GOT3 (cell line): ENCODE results near the gene IRS2.

ENCODE experiments used
- DNase-seq: peaks from one replicate; lab custom pipeline; 2025; ENCODE audit warnings: mixed read lengths; lab: John Stamatoyannopoulos, UW

The IRS2 gene

DNA sequence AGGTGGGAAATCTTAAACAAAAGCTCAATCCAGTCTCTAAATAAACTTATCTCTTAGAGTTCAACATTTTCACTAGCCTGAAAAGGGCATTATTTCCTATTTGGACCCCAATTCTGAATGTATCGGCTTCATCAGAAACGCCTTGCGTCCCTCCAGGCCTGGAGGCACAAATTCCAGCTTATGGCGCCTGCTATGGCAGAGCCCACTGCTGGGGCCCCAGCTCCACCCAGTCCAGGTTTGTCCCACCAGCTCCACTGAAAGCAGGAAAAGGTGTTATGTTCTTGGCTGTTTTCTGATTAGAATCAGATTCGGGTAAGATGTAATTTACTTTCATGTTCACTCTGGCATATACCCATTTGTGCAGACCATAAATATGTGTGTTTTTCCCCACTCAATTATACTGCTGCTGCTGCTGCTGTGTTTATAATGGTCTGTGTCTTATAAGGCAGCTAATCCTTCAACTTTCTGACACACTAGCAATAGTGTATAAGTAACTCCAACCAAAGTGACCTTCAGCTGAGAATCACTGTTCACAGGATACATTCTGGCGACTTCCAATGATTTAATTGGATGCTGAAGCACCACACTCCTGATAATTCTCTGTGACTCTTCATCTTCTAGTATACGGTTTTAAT is 6.4 kb downstream of the IRS2 start:
- no peak for DNase-seq

DNA sequence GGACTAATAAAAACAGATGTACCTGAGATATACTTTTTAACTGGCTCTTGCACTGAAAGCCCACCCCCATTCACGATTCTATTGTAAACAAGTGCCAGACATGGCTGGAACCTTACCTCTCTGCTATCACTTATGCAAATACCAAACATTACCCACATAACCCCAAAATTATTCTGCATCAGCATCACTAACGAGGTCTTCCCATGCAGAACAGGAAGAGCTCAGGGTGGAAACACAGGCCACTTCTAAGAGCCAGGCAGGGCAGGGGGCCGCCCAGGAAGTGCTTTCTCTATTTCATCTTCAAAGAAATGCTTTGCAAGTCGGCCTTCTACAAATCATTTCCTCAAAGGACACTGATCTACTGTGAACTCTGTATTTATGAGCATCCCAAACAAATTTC is 7.3 kb downstream of the IRS2 start:
- no peak for DNase-seq

DNA sequence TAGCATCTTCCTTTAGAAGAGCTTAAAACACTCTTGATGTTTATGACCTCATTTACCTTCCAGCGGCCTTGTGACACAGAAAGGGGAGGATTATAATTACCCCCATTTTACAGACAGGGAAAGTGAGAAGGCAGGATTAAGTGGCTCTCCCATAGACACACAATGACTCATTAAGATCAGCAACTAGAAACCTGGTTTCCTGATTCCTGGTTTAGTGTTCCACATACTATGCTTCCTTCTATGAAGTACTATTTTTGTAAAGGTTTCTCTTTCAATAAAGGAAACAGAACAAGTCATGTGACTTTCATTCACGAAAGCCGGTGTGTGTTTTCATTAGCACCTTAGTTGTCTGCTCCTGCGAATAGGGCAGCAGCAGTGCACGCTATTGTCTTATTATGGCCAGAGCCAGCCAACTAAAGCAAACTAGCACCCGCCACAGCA is 8.3 kb downstream of the IRS2 start:
- DNase-seq, result no peak

DNA sequence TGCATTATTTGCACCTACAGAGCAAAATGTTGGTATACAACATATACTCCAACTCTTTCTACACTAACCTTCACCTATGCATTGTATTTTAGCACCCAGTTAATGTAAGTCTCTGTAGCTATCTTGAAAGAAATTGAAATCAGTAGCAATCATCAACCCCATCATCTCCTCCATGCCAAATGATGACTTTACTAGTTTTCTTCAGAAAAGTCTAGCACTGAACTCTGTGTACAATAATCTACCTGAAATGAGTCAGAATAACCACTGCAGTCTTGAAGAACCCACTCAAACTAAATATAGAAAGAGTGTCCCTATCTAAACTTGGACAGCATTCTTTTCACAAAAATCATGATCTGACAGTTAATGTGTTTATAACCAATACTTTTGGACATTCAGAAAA is 9.8 kb downstream of the IRS2 start:
- no peak for DNase-seq

DNA sequence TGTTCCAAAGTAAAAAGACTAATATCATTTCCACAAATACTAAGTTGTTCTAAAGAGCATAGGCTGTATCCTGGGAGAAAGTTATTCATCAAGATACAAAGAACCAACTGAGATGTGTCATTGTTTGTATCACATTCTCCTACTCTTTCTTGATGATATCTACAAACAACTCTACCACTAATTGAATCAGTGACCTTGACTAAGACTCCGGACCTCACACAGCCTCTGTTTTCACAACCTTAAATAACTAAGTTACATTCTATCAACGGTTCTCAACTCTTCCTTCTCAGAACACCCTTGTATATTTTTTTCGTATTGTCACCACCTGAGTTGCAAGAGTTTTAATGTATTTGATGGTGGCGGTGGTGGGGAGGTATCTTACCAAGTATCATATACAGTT is 12.6 kb downstream of the IRS2 start:
- no peak for DNase-seq

DNA sequence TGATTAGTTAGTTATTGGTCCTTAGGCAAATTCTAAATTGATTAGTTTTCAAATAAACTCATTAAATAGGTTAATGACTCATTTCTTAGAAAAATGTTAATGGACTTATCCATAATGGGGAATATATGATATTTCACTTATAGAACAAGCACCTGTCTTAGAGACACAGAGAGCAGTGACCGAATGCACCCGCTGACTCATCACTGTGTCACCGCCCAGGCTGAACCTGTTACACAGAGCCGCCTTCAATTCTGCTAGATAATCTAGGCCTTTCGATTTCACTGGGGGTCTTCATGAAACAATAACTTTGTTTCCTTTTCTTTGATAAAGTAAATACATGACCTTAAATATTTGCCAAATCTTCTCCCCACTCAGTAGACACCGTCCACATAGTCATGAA is 13.1 kb downstream of the IRS2 start:
- no peak for DNase-seq

DNA sequence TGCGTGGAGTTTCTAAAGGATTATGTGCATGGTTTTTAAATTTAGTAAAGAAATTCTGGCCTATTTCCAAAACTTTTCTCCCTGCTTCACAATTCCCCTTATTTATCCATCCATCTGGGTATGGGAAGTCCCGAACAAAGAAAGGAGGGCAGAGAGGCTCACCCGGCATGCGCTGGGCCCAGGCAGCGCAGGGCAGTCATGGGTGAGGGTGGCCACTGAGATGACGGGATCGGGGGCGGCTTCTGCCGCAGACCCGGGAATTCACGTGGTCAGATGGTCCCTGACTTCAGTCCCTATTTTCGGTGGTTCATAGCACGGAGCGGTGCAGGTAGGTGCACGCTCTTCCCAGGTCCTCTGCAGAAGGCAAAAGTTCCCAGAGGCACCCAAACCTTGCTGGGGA is 14.5 kb downstream of the IRS2 start:
- no peak for DNase-seq

DNA sequence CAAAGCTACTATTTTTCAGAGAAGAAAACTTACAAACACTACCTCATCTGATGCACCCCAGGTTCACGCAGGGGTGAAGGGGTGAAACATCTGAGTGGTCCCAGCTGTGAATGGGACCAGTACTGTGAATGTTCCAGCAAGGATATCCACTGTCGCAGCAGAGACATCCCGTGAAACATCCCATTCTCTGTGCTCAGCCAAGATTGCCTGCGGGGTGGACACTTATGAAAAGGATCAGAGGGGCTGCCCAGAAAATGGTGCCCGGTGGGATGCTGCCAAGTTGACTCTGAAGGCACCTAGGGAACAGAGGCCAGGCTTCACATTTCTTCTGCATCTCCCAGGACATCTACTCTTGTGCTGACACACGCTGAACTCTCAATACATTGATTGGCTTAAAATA is 15.9 kb downstream of the IRS2 start:
- no peak for DNase-seq

DNA sequence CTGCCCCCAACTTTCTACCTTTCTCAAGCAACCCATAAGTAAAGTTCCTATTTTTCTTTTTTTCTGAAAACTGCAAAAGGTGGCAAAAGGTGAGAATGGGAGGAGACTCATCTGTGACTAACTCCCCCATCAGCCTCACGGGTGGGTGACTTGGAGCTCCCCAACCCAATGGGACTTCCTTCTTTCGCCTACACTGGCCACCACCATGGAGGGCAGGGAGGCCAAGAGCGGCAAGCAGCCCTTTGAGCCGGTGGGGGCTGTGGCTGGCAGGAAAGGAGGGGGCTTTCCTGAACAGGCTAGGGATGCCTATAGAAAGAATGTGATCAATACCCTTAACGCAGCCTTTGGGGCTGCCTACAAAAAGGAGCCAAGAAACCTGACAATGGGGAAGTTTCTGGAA is 16.5 kb downstream of the IRS2 start:
- no peak for DNase-seq

DNA sequence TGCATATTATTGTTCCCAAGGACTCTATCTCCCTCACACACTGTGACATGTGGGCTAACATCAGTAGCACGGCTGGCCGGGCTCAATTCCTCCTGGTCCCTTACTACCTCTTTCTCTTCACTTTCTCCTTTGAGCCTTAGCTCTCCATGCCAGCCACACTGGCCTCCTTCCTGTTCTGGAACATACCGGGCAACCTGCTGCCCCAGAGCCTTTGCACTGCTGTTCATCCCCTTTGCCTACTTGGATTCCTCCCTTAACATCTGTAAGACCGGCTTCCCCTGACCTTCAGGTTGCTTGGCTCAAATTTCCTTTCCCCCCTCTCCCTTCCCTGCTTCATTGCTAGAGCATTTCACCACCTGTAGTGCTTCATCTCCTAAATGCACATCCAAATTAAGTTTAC is 17.1 kb downstream of the IRS2 start:
- no peak for DNase-seq

DNA sequence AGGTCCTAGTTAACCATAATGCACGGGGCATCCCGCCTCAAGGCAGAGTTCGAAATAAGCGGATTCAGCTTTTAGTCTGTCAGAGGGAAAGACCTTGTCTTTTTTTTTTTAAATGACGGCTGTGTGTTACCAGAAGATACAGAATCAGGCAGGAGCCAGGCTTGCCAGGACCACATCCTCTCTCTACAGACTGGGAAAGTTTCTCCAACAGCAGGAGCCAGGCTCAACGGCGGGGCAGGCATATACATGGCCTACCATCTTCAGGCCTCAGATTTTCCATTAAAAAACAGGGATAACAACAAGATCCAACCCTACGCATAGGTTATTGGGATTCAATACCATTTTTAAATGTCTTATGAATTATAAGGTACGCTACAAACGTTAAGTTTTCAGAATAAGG is 17.8 kb downstream of the IRS2 start:
- no peak for DNase-seq

DNA sequence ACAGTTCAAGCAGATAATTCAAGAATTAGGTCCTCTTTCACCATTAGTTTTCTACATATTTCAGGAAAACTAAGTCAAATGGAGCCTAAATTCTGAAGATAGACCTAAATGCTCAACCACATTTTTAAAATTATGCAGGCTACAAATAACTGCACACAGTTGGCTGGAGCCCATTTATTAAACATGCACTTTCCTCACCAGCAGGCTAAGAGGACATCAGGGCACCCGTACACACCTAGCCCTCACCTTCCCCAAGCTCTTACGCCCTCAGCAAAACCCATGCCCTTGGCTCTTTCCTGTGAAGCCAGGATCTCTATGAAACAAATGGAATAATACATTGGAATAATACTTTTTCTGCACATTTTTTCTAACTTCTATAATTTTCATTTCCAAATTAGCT is 18.2 kb downstream of the IRS2 start:
- DNase-seq, result no peak

DNA sequence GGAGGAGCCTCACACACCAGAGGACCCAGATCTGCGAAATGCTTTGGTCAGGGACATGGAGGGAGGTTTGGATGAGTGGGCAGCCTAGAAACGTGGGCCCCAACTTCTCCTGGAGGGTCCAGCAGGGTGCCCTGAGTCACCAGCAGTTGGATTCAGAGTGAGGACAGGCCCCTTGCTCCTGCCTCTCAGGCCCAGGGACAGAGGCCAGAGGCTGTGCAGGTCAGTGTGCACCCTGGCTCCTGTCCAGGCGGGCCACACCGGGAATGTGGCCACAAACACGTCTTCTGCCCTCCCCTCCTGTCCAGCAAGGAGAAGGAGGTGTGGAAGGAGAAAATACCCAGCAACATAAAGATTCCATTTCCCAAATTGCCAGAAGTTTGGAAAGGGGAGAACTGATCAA is 19.4 kb downstream of the IRS2 start:
- DNase-seq, result no peak

DNA sequence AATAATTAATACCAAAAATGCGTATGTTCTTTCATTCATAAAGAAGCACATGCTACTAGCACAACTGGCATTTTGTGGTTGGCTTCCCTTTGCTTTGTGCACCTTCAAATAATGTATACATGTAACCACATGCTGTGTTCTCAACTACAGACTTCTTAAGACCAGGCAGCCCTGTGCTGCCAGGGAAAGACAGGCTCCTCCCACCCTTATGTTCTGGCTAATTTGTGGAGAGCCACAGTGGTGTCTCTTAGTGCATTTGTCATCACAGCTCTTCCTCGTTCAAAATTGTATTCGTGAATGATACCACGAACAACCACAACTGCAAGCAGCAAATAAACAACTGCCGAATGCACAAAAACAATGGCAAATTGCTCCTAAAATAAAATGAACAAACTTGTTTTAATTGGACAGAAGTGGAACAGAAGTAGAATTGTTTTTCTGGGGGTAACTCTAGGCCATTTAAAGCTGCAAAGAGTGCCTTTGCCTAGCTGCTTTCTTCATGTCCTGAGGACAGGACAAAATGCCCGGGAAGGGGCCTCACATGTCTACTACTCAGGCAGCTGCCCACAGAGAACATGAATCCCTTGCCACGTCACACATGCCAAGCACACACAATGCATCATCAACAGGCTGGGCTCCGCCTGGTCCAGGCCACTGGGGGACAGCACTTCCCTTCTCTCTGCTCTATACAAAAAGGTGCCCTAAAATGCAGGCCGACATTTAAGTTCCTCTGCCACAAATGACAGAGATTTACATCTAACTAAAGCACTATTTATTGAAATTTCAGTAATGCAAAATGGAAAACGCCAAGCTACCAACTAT is 21.7 kb downstream of the IRS2 start:
- DNase-seq, result no peak

DNA sequence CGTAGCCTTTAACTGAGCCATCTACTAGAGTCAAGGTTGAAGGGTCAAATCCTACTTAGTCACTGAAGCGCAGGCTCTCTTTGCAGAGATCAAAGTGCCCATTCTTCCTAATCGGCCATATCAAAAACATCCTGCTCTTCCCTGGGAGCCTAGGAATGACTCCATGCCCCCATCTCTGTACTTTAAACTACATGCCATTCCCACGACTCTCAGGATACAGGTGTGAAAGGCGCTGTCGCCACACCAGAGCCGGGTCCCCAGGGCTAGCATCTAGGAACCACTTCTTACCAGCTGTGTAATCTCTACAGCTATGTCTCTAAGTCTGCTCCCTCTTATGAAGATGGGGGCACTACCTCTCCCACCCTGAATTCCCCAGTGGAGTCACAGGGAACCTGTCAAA is 22.3 kb downstream of the IRS2 start:
- no peak for DNase-seq

DNA sequence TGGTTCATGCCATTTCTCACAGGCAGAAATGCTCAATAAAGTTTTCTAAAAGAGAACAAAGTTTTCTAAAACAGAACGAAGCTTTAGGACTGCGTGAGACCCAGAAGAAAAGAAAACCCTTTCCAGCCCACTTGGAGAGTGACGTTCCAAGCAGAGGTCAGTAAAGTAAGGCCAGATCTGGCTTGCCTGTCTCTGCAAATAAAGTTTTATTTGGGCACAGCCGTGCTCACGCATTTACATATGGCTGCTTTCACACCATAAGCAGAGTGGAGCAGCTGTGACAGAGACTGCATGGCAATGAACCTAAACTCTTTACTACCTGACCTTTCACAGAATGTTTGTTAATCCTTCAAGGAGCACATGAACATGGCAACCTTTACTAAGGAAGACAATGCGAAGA is 23.6 kb downstream of the IRS2 start:
- no peak for DNase-seq

DNA sequence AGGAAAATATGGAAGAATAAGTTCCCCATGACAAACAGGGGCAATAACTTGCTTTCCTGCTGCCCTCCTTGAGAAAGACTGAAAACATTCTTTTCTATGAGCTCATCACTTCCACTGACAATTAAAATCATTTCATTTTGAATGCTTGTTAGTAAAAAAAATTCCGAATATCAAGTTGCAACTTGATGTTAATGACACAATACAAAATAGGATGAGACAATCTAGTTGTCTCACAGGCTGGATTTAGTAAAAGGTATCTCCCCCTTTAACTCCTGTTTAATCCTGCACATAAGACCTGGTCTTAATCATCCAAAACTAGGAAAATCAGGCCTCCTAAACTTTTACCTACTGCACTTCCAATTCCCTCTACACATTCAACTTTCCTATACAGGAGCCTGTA is 24.7 kb downstream of the IRS2 start:
- DNase-seq, result no peak

DNA sequence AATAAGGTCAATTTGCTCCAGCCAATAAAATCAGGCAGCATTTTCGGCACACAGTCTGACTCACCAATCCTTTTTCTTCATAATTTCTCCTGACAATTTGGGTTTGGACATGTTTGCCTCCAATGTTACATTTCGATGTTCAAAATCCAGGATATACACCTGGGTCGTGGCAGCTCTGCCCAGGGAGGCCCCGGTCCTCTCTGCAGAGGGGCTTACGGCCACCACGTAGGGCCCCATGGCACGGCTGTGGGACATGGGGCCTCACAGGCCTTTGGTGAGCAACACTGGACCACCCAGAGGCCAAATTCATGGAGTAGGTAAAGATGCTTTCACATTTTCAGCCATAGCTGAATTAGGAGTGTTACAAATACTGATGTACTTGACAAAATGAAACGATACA is 25.4 kb downstream of the IRS2 start:
- DNase-seq, result no peak

DNA sequence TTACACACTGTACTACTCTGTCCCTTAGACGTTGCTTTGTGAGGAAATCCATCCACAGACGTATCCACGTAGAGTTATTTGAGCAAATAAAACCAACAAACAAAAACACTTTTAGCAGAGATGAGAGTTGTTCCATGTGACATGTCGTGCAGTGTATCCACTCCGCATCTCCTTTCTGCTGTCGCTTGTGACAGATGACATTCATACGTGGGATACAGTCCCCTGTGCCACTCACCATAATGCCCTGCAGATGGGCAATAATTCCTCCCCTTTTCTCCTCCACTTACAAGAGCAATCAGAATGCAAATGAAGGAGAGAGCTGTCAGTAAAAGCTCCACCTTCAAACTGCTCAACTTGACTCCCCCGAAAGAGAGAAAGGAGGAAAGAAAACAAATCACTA is 26.0 kb downstream of the IRS2 start:
- DNase-seq, result no peak

DNA sequence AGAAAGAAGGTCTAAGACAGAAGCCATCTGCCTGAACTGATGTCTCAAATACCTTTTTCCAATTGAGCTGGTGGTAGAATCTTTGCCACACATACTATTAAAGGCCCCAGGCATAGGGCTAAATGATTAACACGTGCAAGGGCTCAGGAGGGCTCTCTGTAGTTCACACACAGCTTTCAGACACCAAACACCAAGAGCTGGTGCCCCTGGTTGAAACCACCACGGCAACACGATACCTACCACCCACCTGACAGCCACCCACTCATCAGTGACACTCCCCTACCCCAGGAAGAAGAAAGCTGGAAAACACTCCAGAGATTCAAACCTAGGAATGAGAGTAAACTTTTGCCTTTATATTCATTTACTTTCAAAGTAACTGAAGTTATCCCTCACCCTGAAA is 26.8 kb downstream of the IRS2 start:
- no peak for DNase-seq

DNA sequence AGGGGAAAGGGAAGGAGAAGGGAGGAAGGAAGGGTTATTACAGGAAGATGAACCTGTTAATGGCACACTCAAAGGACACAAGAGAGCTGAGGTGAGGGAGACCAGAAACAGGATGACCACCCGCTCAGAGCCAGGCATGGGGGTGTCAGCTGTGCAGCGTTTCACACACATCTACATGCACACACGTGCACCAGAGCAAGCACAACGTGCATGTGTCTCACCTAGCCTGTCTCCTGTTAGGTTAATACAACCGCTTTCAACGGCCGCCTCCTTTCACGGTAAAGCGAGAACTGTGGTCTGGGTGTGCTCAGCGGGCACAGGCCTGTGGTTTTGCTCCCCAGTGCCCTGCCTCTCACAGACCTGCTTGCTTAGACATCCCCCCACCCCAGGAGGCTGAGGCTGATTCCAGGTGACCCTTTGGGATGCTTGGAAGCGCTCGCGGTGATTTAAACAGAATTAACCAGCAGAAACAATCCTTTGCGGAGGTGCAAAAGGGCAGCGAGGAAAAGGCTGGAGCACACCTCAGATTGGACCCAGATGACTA is 27.4 kb downstream of the IRS2 start:
- no peak for DNase-seq

DNA sequence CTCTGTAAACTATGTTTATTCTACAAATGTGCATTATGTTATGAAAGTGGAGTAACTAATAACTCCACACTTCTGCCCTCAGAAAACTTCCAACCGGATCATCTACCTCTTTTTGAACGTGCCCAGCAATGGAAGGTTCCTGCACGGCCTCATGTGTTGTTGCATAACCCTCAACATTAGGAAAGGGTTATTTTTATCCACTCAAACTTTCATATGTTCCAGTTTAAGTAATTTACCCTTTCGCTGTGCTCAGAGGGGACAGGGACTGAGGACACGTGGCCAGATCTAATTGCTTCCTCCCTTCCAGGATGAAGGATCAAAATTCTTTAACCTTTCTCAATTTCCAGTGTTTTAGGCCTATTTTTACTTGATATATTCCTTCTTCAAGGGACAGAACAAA is 29.6 kb downstream of the IRS2 start:
- no peak for DNase-seq

DNA sequence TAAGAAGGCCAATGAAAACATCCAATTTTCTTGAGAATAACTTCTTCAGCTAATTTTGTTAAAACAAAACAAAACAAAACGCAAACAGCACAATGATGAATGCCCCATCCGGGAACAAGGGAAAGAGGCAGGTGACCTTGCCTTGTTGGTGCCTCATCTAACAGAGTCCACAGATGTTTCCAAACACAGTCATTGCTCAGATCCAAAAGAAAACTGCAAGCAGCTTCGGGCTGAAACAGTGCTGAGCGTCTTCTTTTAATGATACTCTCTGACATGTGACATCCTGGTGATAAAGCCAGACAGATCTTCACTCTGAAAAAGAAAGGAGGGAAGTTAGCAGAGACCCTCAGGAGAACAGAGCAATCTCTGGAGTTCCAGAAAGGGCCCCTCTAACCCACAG is 30.4 kb downstream of the IRS2 start:
- DNase-seq, result no peak

DNA sequence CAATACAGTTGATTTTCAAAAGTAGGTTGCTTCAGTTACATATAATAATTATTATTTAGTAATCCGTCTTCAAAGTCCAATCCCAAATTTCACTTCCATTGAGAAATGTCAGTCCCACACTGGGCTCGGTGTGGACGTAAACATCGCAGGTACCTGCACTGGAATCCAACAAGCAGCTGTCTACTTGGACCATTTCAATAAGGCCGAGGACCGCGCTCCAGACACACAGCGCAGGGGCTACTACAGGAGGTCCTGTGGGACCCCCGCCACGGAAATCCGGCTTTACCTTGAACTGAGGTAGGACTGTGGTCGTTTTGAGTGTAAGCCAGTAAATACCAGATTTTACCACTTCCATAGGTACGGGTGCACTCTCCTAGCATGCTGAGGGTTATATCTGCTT is 30.8 kb downstream of the IRS2 start:
- DNase-seq, result no peak
